CD4-positive, alpha-beta T cell treated with Interleukin-17A for 1 hour (primary cell): ENCODE results near the gene CDC73.
"Not testable (repeated sequence)": the region's sequence is repeated elsewhere in the genome, so short reads cannot be mapped to it uniquely, and the experiment has no call there.

Experiments used
- DNase-seq: peaks from one replicate; pipeline ENCODE4 v3.0.0-alpha.2; 2020

CDC73 gene

GRCh38 chr1:193181985-193182384 lies 60.2 kb downstream of the CDC73 start:
- DNase-seq: no peak

DNA sequence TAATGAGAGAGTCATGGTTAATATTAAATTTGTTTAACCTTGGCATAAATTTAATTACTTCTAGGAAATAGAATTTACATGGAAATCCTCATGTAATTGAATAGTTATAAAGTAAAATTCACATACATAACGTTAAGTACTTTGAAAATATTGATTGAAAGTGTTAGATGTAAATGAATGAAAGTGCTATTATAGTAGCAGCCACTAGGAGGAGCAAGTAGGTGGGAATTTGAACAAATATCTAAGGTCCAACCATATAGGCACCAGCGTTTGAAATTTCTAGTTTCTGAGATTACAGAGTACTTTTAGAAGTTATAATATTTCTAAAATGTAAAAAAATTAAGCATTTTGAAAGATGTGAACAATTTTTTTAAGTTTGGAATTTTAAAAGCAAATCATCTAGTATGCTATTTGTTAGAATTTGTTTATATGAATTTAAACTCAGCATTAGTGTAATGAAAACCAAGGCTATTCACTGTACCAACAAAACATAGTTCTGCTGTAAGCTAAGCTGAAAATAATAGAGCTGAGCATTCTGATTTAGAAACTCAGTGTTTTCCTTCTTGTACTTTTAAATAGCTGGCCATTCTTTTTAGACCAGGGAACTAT lies 61.3 kb downstream of the CDC73 start:
- peak; percentile 69 for DNase-seq

DNA sequence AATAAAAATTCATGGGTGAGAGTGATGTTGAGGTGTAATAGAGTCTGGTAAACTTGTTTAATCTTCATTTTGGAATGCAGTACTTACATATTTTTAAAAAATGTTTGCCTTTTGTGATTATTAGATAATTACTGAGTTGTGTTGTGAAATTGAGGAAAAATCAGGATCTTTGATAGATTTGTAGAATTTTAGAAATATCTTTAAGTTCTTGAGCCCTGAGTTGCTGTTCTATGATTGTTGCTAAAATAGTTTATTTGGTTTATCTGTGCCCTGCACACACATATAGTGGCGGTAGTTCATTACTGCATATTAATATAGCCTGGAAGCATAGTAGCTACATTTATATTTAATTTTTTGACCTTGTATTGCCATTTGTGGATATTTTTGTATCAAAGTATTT lies 62.9 kb downstream of the CDC73 start:
- no peak for DNase-seq

GRCh38 chr1:193185211-193185610 lies 63.4 kb downstream of the CDC73 start:
- no peak for DNase-seq

DNA sequence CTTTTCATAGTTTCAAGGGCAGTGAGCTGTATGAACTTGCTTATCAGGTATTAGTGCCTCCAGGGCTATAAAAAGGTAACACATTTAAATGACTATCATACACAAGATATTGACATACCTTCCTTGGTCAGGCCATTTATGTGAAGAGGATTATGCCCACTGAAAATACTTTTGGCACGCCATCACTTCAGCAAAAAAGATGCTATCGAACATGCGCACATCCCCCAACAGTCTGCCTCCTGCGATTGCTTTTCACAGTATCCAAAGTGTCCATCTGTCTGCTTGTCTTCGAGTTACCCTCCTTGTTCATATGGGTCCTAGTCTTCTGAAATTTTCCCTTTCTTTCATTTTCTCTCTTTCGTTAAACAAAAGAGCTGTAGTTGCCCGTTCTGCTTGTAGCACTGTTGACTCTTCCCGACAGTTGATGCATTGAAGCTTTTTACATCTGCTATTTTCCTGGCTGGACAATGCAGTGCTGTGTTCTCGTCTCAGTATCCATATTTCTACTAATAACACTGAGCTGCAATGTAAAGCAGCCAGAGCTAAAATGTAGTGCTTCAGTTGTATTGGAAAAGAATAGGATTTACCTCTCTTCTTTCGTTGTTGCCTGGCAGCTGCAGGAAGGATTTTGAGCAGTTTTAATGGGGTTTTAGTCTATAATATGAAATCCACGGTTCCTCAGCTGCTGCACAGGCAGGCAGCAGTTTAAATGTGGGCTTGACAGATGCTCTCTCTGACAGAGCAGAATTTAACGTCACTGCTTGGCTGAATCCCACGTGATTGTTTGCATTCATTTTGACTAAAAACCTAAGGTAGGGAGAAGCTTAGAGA lies 64.3 kb downstream of the CDC73 start, which contains the start of gene B3GALT2:
B3GALT2 (minus strand) TSS at position 713 of the 831 bp plus-strand sequence. CDS start 5,051 bp downstream, outside the sequence.
- DNase-seq: peak; percentile 43

- DNase-seq: no peak
Measured at GRCh38 chr1:193187114-193187513, 65.3 kb downstream of the CDC73 start.

DNA sequence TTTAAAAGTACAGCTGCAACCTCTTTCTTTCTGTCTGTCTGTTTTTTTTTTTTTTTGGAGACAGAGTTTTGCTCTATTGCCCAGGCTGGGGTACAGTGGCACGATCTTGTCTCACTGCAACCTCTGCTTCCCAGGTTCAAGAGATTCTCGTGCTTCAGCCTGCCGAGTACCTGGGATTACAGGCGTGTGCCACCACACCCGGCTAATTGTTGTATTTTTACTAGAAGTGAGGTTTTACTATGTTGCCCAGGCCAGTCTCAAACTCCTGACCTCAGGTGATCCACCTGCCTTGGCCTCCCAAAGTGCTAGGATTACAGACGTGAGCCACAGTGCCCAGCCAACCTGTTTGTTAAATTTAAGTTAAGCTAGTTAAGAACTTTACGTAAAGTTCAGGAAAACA lies 67.1 kb downstream of the CDC73 start:
- not testable (repeated sequence) for DNase-seq

DNA sequence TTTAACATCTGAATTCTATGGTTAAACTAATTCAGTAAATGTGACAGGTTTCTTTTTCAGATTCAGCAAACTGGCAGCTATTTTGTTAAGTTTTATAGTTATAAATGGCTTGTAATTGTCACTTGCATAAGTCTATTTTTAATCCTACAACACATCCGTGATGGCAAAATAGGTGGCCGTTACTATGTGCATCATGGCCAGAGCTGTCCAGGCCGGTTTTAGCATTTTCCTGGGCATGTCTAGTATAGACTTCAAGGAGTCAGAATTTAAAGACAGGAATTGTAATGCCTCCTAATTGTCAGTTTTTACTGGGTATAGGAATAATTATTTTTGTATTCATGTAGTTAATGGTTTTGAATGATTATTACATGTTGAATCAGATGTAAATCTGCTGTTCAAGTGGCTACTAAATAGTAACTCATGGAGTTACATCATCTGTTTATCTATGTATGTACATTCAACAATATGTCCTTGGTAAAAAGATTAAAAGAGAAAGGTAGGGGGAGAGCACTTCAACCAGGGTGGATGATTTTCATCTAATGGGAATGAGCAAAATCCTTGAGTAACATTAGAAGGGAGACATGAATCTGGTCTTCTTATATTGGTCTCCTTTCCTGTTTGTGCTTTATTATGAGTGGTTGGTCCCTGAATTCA lies 67.7 kb downstream of the CDC73 start:
- no peak for DNase-seq

GRCh38 chr1:193190096-193190744 lies 68.4 kb downstream of the CDC73 start:
- peak; percentile 14 for DNase-seq

- no peak for DNase-seq
Measured at GRCh38 chr1:193192586-193192985, 70.8 kb downstream of the CDC73 start.

- DNase-seq: no peak
Measured at GRCh38 chr1:193199940-193200339, 78.1 kb downstream of the CDC73 start.

GRCh38 chr1:193201021-193201420 lies 79.2 kb downstream of the CDC73 start:
- no peak for DNase-seq

DNA sequence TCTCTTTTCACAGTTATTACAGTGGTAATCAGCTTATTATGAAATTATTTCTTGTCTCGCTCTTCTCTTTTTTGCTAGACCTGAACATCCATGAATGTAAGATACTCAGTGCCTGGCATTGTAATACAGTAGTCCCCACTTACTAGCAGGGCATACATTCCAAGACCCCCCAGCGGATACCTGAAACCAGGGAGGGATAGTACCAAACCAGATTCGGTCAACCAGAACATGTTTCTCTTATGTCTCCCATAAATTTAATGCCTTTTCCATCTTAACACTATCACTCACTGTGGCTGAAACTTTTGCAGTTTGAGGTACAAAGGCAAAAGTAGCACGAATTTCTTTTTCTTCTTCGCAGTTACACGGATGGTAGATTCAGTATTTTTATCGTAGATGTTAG lies 89.2 kb downstream of the CDC73 start:
- no peak for DNase-seq

GRCh38 chr1:193211539-193211938 lies 89.7 kb downstream of the CDC73 start:
- no peak for DNase-seq

DNA sequence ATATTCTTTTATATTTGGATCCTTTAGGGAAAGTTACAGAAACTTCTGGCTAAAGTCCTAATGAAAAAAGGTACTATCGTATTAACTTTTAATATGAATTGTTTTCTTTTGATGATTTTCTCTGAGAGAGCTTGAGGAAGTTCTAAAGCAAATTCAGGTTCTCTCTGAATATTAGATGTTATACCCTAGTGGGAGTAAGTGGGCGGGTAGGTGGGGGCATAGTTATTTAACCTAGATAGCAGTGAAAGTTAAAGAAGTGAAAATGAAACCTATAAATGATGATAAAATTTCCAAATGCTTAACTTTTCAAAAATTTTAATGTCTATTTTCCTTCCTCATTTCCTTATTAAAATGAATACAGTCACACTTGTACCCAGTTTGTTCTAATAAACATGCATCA lies 90.8 kb downstream of the CDC73 start:
- DNase-seq: no peak

- no peak for DNase-seq
Measured at GRCh38 chr1:193213998-193214397, 92.2 kb downstream of the CDC73 start.

DNA sequence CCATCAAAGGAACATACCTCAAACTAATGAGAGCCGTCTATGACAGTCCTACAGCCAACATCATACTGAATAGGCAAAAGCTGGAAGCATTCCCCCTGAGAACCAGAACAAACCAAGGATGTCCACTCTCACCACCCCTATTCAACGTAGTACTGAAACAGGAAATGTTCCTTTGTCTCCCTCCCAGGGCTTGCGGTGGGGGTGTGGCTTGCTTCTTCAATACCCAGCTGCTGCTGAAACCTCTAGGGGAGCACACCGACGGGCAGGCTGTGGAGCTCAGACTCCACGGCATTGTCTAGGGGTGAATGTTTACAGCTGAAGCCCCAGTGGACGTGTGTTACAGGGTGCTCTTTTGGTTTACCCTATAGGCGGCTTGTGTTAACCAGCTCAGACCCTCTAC lies 95.1 kb downstream of the CDC73 start:
- DNase-seq: no peak

DNA sequence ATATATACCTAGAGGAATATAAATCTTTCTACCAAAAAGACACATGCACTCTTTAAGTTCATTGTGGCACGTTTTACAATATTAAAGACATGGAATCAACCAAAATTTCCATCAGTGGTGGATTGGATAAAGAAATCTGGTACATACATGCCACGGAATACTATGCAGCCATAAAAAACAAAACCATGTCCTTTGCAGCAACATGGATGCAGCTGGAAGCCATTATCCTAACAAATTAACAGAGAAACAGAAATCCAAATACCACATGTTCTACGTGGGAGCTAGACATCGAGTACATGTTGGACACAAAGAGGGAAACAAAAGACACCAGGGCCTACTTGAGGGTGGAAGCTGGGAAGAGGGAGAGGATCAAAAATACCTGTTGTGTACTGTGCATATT lies 97.6 kb downstream of the CDC73 start:
- no peak for DNase-seq

- no peak for DNase-seq
Measured at GRCh38 chr1:193221651-193222050, 99.8 kb downstream of the CDC73 start.

DNA sequence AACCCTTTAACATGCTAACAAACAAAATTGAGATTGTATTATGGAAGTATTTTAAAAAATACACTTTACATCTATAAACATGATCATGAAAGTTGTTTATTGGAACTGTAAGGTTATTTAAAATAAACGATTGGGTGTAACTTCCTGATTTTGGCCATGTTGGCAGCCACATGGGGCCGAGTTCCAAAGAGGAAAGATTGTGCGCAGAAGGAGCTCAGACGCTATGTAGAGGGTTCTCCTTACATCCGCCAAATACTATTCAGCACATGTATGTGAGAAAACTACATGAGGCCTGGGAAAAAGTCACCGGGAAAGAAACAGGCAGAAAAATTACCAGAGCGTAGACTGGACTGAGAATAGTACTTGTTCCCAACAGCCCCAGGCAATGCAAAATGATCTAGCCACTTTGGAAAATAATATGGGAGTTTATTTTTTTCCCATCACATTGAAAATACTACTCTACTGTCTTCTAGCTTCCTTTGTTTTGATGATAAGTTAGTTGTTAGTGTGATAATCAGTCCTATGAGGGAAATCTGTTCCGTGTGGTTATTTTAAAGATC lies 100.3 kb downstream of the CDC73 start:
- DNase-seq: no peak

- no peak for DNase-seq
Measured at GRCh38 chr1:193229136-193229535, 107.3 kb downstream of the CDC73 start.

DNA sequence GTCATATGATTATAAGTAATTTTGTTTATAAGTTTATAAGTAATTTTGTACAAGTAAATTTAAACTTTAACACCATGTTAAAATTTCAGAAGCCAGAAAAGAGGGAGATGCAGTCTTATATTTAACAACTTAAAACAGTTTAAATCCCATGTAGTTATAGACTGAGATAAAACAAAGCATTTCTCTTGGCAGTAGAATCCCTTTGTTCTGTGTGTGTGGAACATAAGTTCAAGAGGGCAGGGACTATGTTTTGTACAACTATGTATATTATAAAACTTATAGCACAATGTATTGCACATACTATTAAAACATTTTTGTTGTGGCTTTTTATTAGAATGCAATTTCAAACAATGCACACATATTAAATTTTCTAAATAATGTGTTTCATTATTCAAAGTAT lies 109.3 kb downstream of the CDC73 start:
- DNase-seq: not testable (repeated sequence)

- no peak for DNase-seq
Measured at GRCh38 chr1:193234530-193234929, 112.7 kb downstream of the CDC73 start.
